GM12878 (cell line): ENCODE measurements around the gene ELMO3. TPM values are rescaled to one million over a fixed set of nuclear protein-coding genes. Genes with fewer than 3 reads are reported as not detected.

Experiments used
- BACH1 ChIP-seq: fragments of 450-650 bp; IDR thresholded peaks from 2 replicates; pipeline ENCODE4 v1.6.1; 2017; ENCODE audit warnings: mild to moderate bottlenecking, borderline replicate concordance
- CREM ChIP-seq: IDR thresholded peaks from 2 replicates; pipeline ENCODE4 v1.6.1; 2014; ENCODE audit warnings: antibody characterized with exemption, low read depth
- DPF2 ChIP-seq: fragments of 450-650 bp; IDR thresholded peaks from 2 replicates; pipeline ENCODE4 v1.6.1; 2017; ENCODE audit warnings: mild to moderate bottlenecking
- IKZF1 ChIP-seq: fragments of 450-650 bp; conservative IDR thresholded peaks from 2 replicates; pipeline ENCODE4 v1.6.1; 2017; ENCODE audit warnings: antibody characterized with exemption, mild to moderate bottlenecking
- KLF5 ChIP-seq: fragments of 450-650 bp; IDR thresholded peaks from 2 replicates; pipeline ENCODE4 v1.6.1; 2014; ENCODE audit warnings: mild to moderate bottlenecking; ENCODE audit not compliant: partially characterized antibody
- MEF2A ChIP-seq: IDR thresholded peaks from 2 replicates; pipeline ENCODE4 v1.6.1; 2011; ENCODE audit warnings: low read depth, mild to moderate bottlenecking, low read length, moderate library complexity; ENCODE audit not compliant: insufficient read depth
- NR2F1 ChIP-seq: fragments of 450-650 bp; conservative IDR thresholded peaks from 2 replicates; pipeline ENCODE4 v1.6.1; 2017; ENCODE audit warnings: mild to moderate bottlenecking
- POLR2A ChIP-seq: IDR thresholded peaks from 2 replicates; pipeline ENCODE4 v1.6.1; 2011; ENCODE audit warnings: low read depth, mild to moderate bottlenecking, low read length
- RBBP5 ChIP-seq: fragments of 200-600 bp; sonication (generic); conservative IDR thresholded peaks from 2 replicates; pipeline ENCODE4 v1.6.1; 2016
- RELA ChIP-seq: fragments of 450-650 bp; IDR thresholded peaks from 2 replicates; pipeline ENCODE4 v1.8.0; 2014; ENCODE audit warnings: borderline replicate concordance; ENCODE audit not compliant: partially characterized antibody
- SPI1 ChIP-seq: IDR thresholded peaks from 2 replicates; pipeline ENCODE4 v1.6.1; 2011; ENCODE audit warnings: low read depth, mild to moderate bottlenecking, low read length, moderate library complexity, borderline replicate concordance; ENCODE audit not compliant: insufficient read depth
- TCF7 ChIP-seq: IDR thresholded peaks from 2 replicates; pipeline ENCODE4 v1.6.1; 2014; ENCODE audit warnings: antibody characterized with exemption, borderline replicate concordance
- ZNF217 ChIP-seq: fragments of 450-650 bp; IDR thresholded peaks from 2 replicates; pipeline ENCODE4 v1.6.1; 2017; ENCODE audit warnings: antibody characterized with exemption, mild to moderate bottlenecking
- ZNF384 ChIP-seq: IDR thresholded peaks from 2 replicates; pipeline ENCODE4 v1.6.1; 2012; ENCODE audit warnings: low read depth, mild to moderate bottlenecking, low read length, improper control_type of control experiment, borderline replicate concordance
- polyA plus RNA-seq, 11 experiments: library from polyadenylated mRNA; depleted of rRNA in 4 of 11; unstranded in 6 of 11; stranded (reverse) in 5 of 11; fragments of >200 nt; fragmentation: Nextera tagmentation in 4 of 11; fragmentation: Illumina TruSeq in 1 of 11; extraction: Ambion mirVana in 4 of 11; extraction: Trizol in 1 of 11; gene quantifications; 1 replicate in 1 of 11; 2 replicates in 10 of 11; pipeline versions ENCODE4 v1.2.1 to v1.2.3, GENCODE V29; 2011 to 2016; ENCODE audit warnings: inconsistent platforms in 2 of 11, missing spikeins in 2 of 11, low read depth in 1 of 11
- total RNA-seq, 4 experiments: library from RNA; depleted of rRNA in 3 of 4; stranded (reverse); fragments of >200 nt in 3 of 4; fragmentation: Illumina TruSeq in 1 of 4; extraction: Trizol in 1 of 4; gene quantifications; 2 replicates each; pipeline versions ENCODE4 v1.2.1 to v1.2.3, GENCODE V29; 2013 to 2021
- TF ChIP-seq, protein P1 (sequence below): fragments of 450-650 bp; formaldehyde crosslinking; IDR thresholded peaks from 2 replicates; pipeline ENCODE4 v1.4.0; 2022; ENCODE audit warnings: mild to moderate bottlenecking, moderate library complexity
- TF ChIP-seq, protein P2 (sequence below): IDR thresholded peaks from 2 replicates; pipeline ENCODE4 v1.6.1; 2012; ENCODE audit warnings: low read depth, low read length, improper control_type of control experiment
- TF ChIP-seq, protein P3 (sequence below): fragments of 450-650 bp; IDR thresholded peaks from 2 replicates; pipeline ENCODE4 v1.6.1; 2017; ENCODE audit warnings: low read depth, mild to moderate bottlenecking, moderate library complexity
- TF ChIP-seq, protein P4 (sequence below): fragments of 450-650 bp; IDR thresholded peaks from 2 replicates; pipeline ENCODE4 v1.6.1; 2017; ENCODE audit warnings: antibody characterized with exemption, mild to moderate bottlenecking, moderate library complexity
- TF ChIP-seq, protein P5 (sequence below): IDR thresholded peaks from 2 replicates; pipeline ENCODE4 v1.6.1; 2012; ENCODE audit warnings: mild to moderate bottlenecking, low read depth, low read length

Gene ELMO3
- total and polyA plus RNA-seq, 10 of the 15 experiments (the other 5 are each of a cell fraction or from before 2014, with no cell fraction given), result 0.05 to 4.7 (median 0.96) TPM; not detected in 1

DNA sequence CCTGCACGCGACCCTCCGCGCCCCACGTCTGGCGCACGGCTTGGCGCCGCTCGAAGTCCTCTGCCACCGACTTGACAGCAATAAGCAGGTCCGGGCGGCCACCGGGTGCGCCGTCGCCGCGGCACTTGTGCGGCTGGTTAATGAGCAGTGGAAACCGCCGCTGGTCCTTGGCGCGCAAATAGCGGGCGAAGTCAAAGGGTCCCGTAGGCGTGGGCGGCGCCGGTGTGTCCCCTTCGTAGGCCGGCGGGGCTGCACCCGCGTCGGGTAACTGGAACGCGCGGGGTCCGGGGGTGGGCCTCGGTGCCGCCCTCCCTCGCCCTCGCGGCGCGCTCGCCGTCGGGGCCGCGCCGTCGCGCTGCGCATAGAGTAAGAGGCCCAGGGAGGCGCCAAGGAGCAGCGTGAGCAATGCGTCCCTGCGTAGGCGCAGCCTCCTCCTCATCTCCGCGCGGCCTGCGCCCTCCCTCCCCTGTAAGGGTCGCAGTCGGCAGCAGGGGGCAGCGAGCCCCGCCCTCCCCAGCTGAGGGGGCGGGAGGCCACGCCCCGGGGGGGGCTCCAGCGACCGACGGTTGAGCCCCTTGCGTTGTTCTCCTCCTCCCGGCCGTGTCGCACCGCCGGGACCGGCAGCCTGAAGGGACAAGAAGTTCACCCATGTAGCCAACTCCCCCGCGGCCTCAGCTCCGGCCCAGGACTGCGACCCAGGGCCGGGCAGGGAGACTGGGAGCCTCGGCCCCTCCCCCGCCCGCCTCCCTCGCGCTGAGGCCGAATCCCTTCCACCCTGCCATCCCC is 48.7 kb upstream of the ELMO3 start (continued):
- TF ChIP-seq, protein P1, sequence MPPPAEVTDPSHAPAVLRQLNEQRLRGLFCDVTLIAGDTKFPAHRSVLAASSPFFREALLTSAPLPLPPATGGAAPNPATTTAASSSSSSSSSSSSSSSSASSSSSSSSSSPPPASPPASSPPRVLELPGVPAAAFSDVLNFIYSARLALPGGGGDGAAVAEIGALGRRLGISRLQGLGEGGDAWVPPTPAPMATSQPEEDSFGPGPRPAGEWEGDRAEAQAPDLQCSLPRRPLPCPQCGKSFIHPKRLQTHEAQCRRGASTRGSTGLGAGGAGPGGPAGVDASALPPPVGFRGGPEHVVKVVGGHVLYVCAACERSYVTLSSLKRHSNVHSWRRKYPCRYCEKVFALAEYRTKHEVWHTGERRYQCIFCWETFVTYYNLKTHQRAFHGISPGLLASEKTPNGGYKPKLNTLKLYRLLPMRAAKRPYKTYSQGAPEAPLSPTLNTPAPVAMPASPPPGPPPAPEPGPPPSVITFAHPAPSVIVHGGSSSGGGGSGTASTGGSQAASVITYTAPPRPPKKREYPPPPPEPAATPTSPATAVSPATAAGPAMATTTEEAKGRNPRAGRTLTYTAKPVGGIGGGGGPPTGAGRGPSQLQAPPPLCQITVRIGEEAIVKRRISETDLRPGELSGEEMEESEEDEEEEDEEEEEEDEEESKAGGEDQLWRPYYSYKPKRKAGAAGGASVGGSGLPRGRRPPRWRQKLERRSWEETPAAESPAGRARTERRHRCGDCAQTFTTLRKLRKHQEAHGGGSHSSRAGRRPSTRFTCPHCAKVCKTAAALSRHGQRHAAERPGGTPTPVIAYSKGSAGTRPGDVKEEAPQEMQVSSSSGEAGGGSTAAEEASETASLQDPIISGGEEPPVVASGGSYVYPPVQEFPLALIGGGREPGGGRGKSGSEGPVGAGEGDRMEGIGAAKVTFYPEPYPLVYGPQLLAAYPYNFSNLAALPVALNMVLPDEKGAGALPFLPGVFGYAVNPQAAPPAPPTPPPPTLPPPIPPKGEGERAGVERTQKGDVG (CRISPR knock-in tag), result no peak
- no peak for TF ChIP-seq MEF2A
- 0 out of 2 replicates have a peak, but pooled peaks have one; percentile 37 for TF ChIP-seq ZNF217
- TF ChIP-seq KLF5, result no peak
- peak; percentile 90 for TF ChIP-seq IKZF1
- no peak for TF ChIP-seq BACH1
- TF ChIP-seq CREM, result no peak
- TF ChIP-seq RELA, result no peak
- TF ChIP-seq ZNF384, result no peak
- TF ChIP-seq, protein P2, sequence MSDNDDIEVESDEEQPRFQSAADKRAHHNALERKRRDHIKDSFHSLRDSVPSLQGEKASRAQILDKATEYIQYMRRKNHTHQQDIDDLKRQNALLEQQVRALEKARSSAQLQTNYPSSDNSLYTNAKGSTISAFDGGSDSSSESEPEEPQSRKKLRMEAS, result no peak
- TF ChIP-seq, protein P3, sequence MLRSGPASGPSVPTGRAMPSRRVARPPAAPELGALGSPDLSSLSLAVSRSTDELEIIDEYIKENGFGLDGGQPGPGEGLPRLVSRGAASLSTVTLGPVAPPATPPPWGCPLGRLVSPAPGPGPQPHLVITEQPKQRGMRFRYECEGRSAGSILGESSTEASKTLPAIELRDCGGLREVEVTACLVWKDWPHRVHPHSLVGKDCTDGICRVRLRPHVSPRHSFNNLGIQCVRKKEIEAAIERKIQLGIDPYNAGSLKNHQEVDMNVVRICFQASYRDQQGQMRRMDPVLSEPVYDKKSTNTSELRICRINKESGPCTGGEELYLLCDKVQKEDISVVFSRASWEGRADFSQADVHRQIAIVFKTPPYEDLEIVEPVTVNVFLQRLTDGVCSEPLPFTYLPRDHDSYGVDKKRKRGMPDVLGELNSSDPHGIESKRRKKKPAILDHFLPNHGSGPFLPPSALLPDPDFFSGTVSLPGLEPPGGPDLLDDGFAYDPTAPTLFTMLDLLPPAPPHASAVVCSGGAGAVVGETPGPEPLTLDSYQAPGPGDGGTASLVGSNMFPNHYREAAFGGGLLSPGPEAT, result no peak
- TF ChIP-seq SPI1, result no peak
- no peak for TF ChIP-seq NR2F1
- TF ChIP-seq, protein P4, sequence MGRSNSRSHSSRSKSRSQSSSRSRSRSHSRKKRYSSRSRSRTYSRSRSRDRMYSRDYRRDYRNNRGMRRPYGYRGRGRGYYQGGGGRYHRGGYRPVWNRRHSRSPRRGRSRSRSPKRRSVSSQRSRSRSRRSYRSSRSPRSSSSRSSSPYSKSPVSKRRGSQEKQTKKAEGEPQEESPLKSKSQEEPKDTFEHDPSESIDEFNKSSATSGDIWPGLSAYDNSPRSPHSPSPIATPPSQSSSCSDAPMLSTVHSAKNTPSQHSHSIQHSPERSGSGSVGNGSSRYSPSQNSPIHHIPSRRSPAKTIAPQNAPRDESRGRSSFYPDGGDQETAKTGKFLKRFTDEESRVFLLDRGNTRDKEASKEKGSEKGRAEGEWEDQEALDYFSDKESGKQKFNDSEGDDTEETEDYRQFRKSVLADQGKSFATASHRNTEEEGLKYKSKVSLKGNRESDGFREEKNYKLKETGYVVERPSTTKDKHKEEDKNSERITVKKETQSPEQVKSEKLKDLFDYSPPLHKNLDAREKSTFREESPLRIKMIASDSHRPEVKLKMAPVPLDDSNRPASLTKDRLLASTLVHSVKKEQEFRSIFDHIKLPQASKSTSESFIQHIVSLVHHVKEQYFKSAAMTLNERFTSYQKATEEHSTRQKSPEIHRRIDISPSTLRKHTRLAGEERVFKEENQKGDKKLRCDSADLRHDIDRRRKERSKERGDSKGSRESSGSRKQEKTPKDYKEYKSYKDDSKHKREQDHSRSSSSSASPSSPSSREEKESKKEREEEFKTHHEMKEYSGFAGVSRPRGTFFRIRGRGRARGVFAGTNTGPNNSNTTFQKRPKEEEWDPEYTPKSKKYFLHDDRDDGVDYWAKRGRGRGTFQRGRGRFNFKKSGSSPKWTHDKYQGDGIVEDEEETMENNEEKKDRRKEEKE, result no peak
- TF ChIP-seq, protein P5, sequence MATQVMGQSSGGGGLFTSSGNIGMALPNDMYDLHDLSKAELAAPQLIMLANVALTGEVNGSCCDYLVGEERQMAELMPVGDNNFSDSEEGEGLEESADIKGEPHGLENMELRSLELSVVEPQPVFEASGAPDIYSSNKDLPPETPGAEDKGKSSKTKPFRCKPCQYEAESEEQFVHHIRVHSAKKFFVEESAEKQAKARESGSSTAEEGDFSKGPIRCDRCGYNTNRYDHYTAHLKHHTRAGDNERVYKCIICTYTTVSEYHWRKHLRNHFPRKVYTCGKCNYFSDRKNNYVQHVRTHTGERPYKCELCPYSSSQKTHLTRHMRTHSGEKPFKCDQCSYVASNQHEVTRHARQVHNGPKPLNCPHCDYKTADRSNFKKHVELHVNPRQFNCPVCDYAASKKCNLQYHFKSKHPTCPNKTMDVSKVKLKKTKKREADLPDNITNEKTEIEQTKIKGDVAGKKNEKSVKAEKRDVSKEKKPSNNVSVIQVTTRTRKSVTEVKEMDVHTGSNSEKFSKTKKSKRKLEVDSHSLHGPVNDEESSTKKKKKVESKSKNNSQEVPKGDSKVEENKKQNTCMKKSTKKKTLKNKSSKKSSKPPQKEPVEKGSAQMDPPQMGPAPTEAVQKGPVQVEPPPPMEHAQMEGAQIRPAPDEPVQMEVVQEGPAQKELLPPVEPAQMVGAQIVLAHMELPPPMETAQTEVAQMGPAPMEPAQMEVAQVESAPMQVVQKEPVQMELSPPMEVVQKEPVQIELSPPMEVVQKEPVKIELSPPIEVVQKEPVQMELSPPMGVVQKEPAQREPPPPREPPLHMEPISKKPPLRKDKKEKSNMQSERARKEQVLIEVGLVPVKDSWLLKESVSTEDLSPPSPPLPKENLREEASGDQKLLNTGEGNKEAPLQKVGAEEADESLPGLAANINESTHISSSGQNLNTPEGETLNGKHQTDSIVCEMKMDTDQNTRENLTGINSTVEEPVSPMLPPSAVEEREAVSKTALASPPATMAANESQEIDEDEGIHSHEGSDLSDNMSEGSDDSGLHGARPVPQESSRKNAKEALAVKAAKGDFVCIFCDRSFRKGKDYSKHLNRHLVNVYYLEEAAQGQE, result no peak
- 0 out of 2 replicates have a peak, but pooled peaks have one; percentile 7 for TF ChIP-seq DPF2
- no peak for TF ChIP-seq RBBP5
- TF ChIP-seq TCF7, result no peak
- no peak for TF ChIP-seq POLR2A
